PFSK-1 (cell line): ENCODE results near the gene USE1.

Experiments
- FOXP2 ChIP-seq: optimal IDR thresholded peaks from 2 replicates; pipeline ENCODE3; 2011; ENCODE audit warnings: borderline replicate concordance, control low read depth, inconsistent platforms; ENCODE audit not compliant: insufficient read depth; ENCODE audit errors: extremely low read length, extremely low read depth
- POLR2AphosphoS5 ChIP-seq: IDR thresholded peaks from 2 replicates; pipeline ENCODE4 v1.6.1; 2012; ENCODE audit warnings: low read depth, mild to moderate bottlenecking, control low read depth, low read length, moderate library complexity
- SIN3A ChIP-seq: IDR thresholded peaks from 2 replicates; pipeline ENCODE4 v1.6.1; 2012; ENCODE audit warnings: mild to moderate bottlenecking, low read length, moderate library complexity, borderline replicate concordance; ENCODE audit not compliant: insufficient read depth
- TAF1 ChIP-seq: IDR thresholded peaks from 2 replicates; pipeline ENCODE4 v1.6.1; 2012; ENCODE audit warnings: low read length, control low read depth, borderline replicate concordance; ENCODE audit not compliant: insufficient read depth
- TF ChIP-seq, protein P1 (sequence below), 2 experiments: IDR thresholded peaks; 2 replicates each; pipeline versions ENCODE4 v1.6.1 to v1.8.0; 2011 to 2012; ENCODE audit warnings: low read depth in 2 of 2, low read length in 2 of 2, control low read depth in 1 of 2, inconsistent platforms in 1 of 2, mild to moderate bottlenecking in 1 of 2, moderate library complexity in 1 of 2; ENCODE audit not compliant: insufficient read depth in 1 of 2

The USE1 gene

DNA sequence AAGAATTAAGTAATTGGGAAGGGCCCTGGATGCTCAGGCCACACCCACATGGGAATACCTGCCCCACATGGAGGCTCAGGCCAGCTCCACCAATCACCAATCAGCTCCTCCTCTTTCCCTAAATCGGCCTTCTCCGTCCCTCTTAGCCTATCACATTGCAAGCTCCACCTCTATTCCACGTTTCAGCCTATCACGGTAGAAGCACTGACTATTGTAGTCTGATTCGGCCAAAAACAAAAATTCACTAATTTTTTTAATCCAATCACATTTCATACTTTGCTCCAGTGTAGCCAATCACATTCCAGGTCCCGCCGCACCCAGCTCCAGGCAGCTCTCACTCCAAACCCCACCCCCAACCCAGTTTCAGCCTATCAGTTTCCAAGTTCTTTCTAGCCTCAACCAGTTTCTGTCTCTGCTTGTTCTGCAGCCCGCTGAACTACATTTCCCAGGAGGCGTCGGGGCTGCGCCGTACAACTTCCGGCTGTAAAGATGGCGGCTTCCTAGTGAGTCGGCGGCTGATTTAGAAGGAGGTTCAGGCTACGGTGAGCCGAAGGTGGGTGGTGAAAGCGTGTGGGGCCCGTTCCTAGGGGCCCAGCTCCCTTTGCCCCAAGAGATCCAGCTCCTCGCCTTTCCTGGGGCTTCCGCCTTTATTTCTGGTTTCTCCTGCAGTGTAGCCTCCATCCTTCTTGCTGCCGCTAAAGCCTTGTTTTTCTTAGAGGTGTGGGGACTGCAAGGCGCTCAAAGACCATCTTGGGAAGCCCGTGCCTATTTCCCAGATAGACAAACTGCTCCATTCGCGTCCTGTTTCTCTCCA is 52.0 kb downstream of the USE1 start, which contains the start of gene BABAM1:
Gene BABAM1 (plus strand): TSS at position 469 of the 814 bp plus-strand sequence. CDS start 1,364 bp downstream, outside the sequence.
- TF ChIP-seq, protein P1, sequence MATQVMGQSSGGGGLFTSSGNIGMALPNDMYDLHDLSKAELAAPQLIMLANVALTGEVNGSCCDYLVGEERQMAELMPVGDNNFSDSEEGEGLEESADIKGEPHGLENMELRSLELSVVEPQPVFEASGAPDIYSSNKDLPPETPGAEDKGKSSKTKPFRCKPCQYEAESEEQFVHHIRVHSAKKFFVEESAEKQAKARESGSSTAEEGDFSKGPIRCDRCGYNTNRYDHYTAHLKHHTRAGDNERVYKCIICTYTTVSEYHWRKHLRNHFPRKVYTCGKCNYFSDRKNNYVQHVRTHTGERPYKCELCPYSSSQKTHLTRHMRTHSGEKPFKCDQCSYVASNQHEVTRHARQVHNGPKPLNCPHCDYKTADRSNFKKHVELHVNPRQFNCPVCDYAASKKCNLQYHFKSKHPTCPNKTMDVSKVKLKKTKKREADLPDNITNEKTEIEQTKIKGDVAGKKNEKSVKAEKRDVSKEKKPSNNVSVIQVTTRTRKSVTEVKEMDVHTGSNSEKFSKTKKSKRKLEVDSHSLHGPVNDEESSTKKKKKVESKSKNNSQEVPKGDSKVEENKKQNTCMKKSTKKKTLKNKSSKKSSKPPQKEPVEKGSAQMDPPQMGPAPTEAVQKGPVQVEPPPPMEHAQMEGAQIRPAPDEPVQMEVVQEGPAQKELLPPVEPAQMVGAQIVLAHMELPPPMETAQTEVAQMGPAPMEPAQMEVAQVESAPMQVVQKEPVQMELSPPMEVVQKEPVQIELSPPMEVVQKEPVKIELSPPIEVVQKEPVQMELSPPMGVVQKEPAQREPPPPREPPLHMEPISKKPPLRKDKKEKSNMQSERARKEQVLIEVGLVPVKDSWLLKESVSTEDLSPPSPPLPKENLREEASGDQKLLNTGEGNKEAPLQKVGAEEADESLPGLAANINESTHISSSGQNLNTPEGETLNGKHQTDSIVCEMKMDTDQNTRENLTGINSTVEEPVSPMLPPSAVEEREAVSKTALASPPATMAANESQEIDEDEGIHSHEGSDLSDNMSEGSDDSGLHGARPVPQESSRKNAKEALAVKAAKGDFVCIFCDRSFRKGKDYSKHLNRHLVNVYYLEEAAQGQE (IDR thresholded peaks at IDR 0.05; ENCODE audit: insufficient read depth in 1 of 2, low read depth in 2 of 2, low read length in 2 of 2) = 0 out of 4 replicates have a peak, but pooled peaks of 1 of the 2 experiments have one; percentile 46
- TF ChIP-seq SIN3A (no peak), TAF1 (peak; percentile 97), POLR2AphosphoS5 (peak; percentile 95)

GRCh38 chr19:17268754-17269153 is 53.6 kb downstream of the USE1 start:
- TF ChIP-seq SIN3A (no peak), POLR2AphosphoS5 (no peak), TAF1 (no peak), FOXP2 (no peak)
- TF ChIP-seq, protein P1 (IDR thresholded peaks at IDR 0.05; ENCODE audit: insufficient read depth in 1 of 2, low read depth in 2 of 2, low read length in 2 of 2) = no peak
